ENCODE measurements around the gene TMEFF1.
"Not testable (repeated sequence)": the region's sequence is repeated elsewhere in the genome, so short reads cannot be mapped to it uniquely, and the experiment has no call there.

The TMEFF1 gene, protein sequence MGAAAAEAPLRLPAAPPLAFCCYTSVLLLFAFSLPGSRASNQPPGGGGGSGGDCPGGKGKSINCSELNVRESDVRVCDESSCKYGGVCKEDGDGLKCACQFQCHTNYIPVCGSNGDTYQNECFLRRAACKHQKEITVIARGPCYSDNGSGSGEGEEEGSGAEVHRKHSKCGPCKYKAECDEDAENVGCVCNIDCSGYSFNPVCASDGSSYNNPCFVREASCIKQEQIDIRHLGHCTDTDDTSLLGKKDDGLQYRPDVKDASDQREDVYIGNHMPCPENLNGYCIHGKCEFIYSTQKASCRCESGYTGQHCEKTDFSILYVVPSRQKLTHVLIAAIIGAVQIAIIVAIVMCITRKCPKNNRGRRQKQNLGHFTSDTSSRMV

GRCh38 chr9:100472788-100473275 lies at the start of gene TMEFF1:
TMEFF1 (plus strand) TSS chr9:100473149; CDS start chr9:100473545, 396 bp downstream.
- DNase-seq = peak; percentile 14

- no peak for DNase-seq
These were observed 47.2 kb upstream of the TMEFF1 start for GRCh38 chr9:100425758-100426157.

- DNase-seq = no peak
These were observed 46.8 kb upstream of the TMEFF1 start for GRCh38 chr9:100426189-100426529.

GRCh38 chr9:100426530-100427365 lies 46.2 kb upstream of the TMEFF1 start, which contains the start of gene MSANTD3:
MSANTD3 (plus strand) TSS chr9:100427143; CDS start chr9:100441939, 14,796 bp downstream.
- DNase-seq = peak; percentile 57

GRCh38 chr9:100427366-100428263 lies 45.3 kb upstream of the TMEFF1 start:
- DNase-seq = no peak

GRCh38 chr9:100428871-100429654 lies 43.9 kb upstream of the TMEFF1 start:
- no peak for DNase-seq

DNA sequence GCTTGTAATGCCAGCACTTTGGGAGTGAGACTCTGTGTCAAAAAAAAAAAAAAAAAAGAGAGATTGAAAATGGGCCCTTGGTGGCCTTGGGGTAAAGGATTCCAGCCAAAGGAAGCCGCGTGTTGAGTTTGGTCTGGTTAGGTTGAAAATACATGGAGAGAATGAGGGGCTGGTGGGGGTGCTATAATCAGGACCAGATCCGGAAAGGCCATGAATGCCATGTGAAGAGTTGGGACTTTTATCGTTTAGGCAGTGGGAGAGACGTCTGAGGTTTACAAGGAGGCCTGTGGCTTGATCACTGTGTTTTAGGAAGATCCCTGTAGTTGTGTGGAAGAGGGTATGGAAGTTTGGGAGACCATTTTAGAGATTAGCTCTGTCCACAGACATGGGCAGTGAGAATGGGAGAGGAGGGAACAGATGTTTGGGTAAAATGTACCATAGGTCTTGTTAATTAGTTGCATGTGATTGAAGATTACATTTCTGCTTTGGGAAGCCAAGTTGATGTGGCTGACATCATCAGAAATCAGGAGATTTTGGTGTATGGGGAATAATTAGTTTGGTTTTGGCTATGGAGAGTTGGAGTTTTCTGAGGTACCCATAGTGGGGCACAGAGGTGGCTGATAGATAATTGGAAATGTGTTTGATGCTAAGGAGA lies 42.5 kb upstream of the TMEFF1 start:
- no peak for DNase-seq

- DNase-seq = no peak
These were observed 41.1 kb upstream of the TMEFF1 start for GRCh38 chr9:100431886-100432285.

DNA sequence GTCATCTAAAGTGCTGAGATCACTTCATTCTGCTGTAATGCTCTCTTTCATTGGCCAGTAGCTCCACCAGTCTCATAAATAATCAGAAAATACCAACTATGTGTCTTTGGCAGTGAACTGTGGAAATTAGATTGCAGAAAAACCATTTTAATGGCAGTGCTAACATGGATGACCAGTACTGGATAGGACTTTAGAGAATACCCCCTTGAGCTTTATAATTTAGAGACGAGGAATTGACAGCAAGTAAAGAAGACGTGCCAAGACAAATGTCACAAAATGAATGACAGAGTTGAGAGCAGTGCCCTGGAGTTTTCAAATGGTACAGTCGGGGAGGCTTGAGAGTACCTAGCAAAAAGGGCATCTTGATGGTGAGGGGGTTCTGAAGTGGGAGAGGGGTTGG lies 40.2 kb upstream of the TMEFF1 start:
- DNase-seq = no peak

DNA sequence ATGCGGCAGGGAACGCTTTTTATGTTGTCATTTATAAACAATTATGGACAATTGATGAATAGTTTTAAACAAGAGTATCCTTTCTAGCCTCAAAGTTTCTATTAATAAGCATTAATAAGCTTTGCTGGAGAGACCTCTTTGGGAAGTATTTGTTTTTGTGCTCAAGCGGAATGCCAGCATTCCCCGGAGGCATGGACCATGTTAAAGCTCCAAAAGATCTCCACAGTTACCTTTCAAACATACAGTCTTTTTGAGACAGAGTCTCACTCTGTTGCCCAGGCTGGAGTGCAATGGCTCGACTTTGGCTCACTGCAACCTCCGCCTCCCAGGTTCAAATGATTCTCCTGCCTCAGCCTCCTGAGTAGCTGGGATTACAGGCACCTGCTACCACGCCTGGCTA lies 36.4 kb upstream of the TMEFF1 start:
- no peak for DNase-seq

DNA sequence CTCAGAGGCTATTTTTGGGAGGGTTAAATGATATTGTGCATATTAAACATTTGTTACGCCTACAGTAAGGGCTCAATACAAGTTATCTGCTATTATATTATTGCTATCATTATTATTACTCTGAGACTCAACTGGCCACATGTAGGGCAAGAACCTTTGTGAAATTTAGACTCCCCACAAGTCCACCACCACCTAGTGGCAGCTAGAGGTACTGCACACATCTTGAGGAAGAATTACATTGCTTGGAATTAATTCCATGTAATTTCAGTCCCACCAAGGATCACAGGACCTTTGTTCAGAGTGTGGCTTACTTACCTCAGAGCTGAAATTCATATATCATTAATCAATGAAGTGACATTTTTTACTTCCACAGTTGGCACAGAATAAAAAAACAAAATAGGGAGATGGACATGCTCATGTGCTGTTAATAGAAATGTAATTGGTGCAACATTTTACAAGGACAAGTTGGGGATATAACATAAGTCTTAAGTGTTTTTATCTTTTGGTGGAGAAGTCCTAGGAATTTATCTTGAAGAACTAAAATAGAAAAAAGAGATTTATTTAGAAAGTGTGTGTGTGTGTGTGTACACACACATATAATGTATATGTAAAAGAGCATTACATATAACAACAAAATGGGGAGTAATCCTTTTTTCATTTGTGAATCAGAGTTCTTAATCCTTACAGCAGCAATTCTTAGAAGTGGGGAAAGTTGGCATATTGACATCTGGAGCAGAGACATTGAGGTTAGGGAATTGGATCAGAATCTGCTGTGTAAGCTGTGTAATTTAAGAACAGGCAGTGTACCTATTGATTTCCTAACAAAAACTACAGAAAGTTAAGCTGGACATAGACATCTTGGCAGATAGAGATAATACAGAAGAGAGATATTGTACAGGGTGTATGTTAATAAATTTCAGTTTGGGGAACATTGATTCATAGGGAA lies 34.8 kb upstream of the TMEFF1 start:
- peak; percentile 51 for DNase-seq

DNA sequence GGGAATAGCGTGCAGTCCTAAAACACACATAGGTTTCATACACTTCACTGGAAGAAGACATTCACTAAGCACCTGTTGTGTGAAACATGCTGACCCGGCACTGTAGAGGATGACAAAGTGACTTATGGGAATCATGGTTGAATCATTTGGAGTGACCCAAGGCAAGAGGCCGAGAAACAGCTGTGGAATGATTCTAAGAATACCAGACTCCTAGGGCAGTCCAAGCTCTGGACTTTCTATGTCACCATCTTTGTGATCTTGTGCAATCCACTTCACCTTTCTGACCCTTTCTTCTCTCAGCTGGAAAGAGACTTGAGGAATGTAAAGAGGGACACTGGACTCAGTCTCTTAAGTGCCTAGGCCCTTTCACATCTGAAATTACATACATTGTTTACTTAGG lies 32.9 kb upstream of the TMEFF1 start:
- no peak for DNase-seq

DNA sequence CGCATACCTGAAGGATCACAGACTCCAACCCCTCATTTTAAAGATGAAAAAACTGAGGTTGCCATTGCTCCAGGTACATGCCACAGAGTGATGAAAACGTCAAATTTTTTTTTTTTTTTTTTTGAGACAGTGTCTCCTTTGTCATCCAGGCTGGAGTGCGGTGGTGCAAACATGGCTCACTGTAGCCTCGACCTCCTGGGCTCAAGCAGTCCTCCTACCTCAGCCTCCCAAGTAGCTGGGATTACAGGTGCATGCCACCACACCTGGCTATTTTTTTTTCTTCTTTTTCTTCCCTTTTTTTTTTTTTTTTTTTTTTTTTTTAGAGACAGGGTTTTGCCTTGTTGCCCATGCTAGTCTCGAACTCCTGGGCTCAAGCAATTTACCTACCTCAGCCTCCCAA lies 32.5 kb upstream of the TMEFF1 start:
- DNase-seq = not testable (repeated sequence)

- no peak for DNase-seq
These were observed 31.0 kb upstream of the TMEFF1 start for GRCh38 chr9:100441911-100442361.

- DNase-seq = no peak
These were observed 28.9 kb upstream of the TMEFF1 start for GRCh38 chr9:100443781-100444768.

GRCh38 chr9:100445161-100445902 lies 27.6 kb upstream of the TMEFF1 start:
- no peak for DNase-seq

GRCh38 chr9:100445903-100446549 lies 26.9 kb upstream of the TMEFF1 start:
- DNase-seq = no peak

- no peak for DNase-seq
These were observed 25.9 kb upstream of the TMEFF1 start for GRCh38 chr9:100447041-100447440.

Measured in NCI-H1694 (cell line).